Neural cell (in vitro differentiated cells): ENCODE data around the gene NLRP3. TPM values are rescaled to one million over a fixed set of nuclear protein-coding genes. Genes with fewer than 3 reads are reported as not detected.

Experiments used
- H2AFZ ChIP-seq: fragments of 200-600, 300-800 bp; sonication (generic), shearing (Covaris generic); 2 replicates; pipeline ENCODE4 v1.6.0; 2014; ENCODE audit warnings: low read depth, mild to moderate bottlenecking, antibody characterized with exemption, low read length, moderate library complexity
- H3F3A ChIP-seq: fragments of 200-600 bp; shearing (Covaris generic); 2 replicates; pipeline ENCODE4 v1.6.1; 2016; ENCODE audit warnings: mild to moderate bottlenecking, moderate library complexity, mixed read lengths, antibody characterized with exemption, low read length; ENCODE audit not compliant: insufficient read depth, poor library complexity, severe bottlenecking
- H3K27ac ChIP-seq: fragments of 200-600, 300-800 bp; sonication (generic), shearing (Covaris generic); 2 replicates; pipeline ENCODE4 v1.5.1; 2014; ENCODE audit warnings: mild to moderate bottlenecking, low read length, moderate library complexity
- H3K27me3 ChIP-seq: fragments of 300-800, 200-600 bp; sonication (generic), shearing (Covaris generic); 2 replicates; pipeline ENCODE4 v1.6.0; 2014; ENCODE audit warnings: mild to moderate bottlenecking, low read depth, low read length, moderate library complexity; ENCODE audit not compliant: insufficient read depth
- H3K36me3 ChIP-seq: fragments of 300-800, 200-600 bp; sonication (generic), shearing (Covaris generic); 2 replicates; pipeline ENCODE4 v1.5.1; 2014; ENCODE audit warnings: mild to moderate bottlenecking, antibody characterized with exemption, low read length, moderate library complexity; ENCODE audit not compliant: insufficient read depth
- H3K4me2 ChIP-seq: fragments of 300-800, 200-600 bp; sonication (generic), shearing (Covaris generic); 2 replicates; pipeline ENCODE4 v1.6.0; 2014; ENCODE audit warnings: mild to moderate bottlenecking, low read length
- H3K4me3 ChIP-seq: fragments of 300-800, 200-600 bp; sonication (generic), shearing (Covaris generic); 2 replicates; pipeline ENCODE4 v1.5.1; 2014; ENCODE audit warnings: mild to moderate bottlenecking, low read length, moderate library complexity
- H3K79me2 ChIP-seq: fragments of 200-600 bp; shearing (Covaris generic); replicated peaks from 2 replicates; pipeline ENCODE4 v1.6.0; 2014; ENCODE audit warnings: mild to moderate bottlenecking, low read length, moderate library complexity; ENCODE audit not compliant: insufficient read depth
- H3K9ac ChIP-seq: fragments of 300-800, 200-600 bp; sonication (generic), shearing (Covaris generic); 2 replicates; pipeline ENCODE4 v1.6.1; 2016; ENCODE audit warnings: mild to moderate bottlenecking, low read length, mixed read lengths
- H3K9me2 ChIP-seq: fragments of 200-600 bp; shearing (Covaris generic); 2 replicates; pipeline ENCODE4 v1.6.1; 2016; ENCODE audit warnings: mild to moderate bottlenecking, low read length, mixed read lengths; ENCODE audit not compliant: insufficient read depth
- H3K9me3 ChIP-seq: fragments of 200-600, 300-800 bp; sonication (generic), shearing (Covaris generic); 2 replicates; pipeline ENCODE4 v1.6.1; 2016; ENCODE audit warnings: mild to moderate bottlenecking, mixed run types, low read length, moderate library complexity, mixed read lengths
- H4K20me1 ChIP-seq: fragments of 200-600 bp; shearing (Covaris generic); 2 replicates; pipeline ENCODE4 v1.6.1; 2016; ENCODE audit warnings: mild to moderate bottlenecking, mixed run types; ENCODE audit not compliant: insufficient read depth
- EP300 ChIP-seq: fragments of 450-650 bp; conservative IDR thresholded peaks from 2 replicates; pipeline ENCODE4 v1.6.1; 2014; ENCODE audit warnings: antibody characterized with exemption, mild to moderate bottlenecking, moderate library complexity; ENCODE audit not compliant: poor library complexity, severe bottlenecking
- EZH2 ChIP-seq: fragments of 200-600, 300-800 bp; shearing (Covaris generic), sonication (generic); IDR thresholded peaks from 2 replicates; pipeline ENCODE4 v1.6.1; 2014; ENCODE audit warnings: antibody characterized with exemption, low read length, borderline replicate concordance, mild to moderate bottlenecking; ENCODE audit not compliant: insufficient read depth, poor library complexity, severe bottlenecking
- MXI1 ChIP-seq: fragments of 450-650 bp; conservative IDR thresholded peaks from 2 replicates; pipeline ENCODE4 v1.6.1; 2014; ENCODE audit warnings: antibody characterized with exemption, mild to moderate bottlenecking; ENCODE audit not compliant: poor library complexity, severe bottlenecking
- POLR2AphosphoS5 ChIP-seq: IDR thresholded peaks from 2 replicates; pipeline ENCODE4 v1.6.1; 2012
- RAD21 ChIP-seq: fragments of 450-650 bp; conservative IDR thresholded peaks from 2 replicates; pipeline ENCODE4 v1.6.1; 2014; ENCODE audit warnings: antibody characterized with exemption, mild to moderate bottlenecking, moderate library complexity
- REST ChIP-seq: IDR thresholded peaks from 2 replicates; pipeline ENCODE4 v1.6.1; 2012; ENCODE audit warnings: borderline replicate concordance
- SMC3 ChIP-seq: fragments of 450-650 bp; conservative IDR thresholded peaks from 2 replicates; pipeline ENCODE4 v1.6.1; 2014; ENCODE audit warnings: antibody characterized with exemption, mild to moderate bottlenecking, moderate library complexity; ENCODE audit not compliant: poor library complexity
- TAF1 ChIP-seq: IDR thresholded peaks from 2 replicates; pipeline ENCODE4 v1.6.1; 2012; ENCODE audit warnings: low read depth
- polyA plus RNA-seq: library from polyadenylated mRNA; depleted of rRNA; stranded (reverse); fragments of >200 nt; gene quantifications from 2 replicates; pipeline ENCODE4 v1.2.3, GENCODE V29; 2014
- TF ChIP-seq, protein P1 (sequence below): fragments of 450-650 bp; IDR thresholded peaks from 2 replicates; pipeline ENCODE4 v1.5.1; 2014; ENCODE audit warnings: antibody characterized with exemption, mild to moderate bottlenecking, moderate library complexity; ENCODE audit not compliant: poor library complexity, severe bottlenecking

The NLRP3 gene
- polyA plus RNA-seq, 1 donor from 2014 or later: 0.36 TPM

GRCh38 chr1:247431643-247432042 lies 15.7 kb downstream of the NLRP3 start:
- TF ChIP-seq, protein P1, sequence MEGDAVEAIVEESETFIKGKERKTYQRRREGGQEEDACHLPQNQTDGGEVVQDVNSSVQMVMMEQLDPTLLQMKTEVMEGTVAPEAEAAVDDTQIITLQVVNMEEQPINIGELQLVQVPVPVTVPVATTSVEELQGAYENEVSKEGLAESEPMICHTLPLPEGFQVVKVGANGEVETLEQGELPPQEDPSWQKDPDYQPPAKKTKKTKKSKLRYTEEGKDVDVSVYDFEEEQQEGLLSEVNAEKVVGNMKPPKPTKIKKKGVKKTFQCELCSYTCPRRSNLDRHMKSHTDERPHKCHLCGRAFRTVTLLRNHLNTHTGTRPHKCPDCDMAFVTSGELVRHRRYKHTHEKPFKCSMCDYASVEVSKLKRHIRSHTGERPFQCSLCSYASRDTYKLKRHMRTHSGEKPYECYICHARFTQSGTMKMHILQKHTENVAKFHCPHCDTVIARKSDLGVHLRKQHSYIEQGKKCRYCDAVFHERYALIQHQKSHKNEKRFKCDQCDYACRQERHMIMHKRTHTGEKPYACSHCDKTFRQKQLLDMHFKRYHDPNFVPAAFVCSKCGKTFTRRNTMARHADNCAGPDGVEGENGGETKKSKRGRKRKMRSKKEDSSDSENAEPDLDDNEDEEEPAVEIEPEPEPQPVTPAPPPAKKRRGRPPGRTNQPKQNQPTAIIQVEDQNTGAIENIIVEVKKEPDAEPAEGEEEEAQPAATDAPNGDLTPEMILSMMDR: no peak
- TF ChIP-seq EP300 (no peak), MXI1 (no peak), REST (no peak), SMC3 (no peak), EZH2 (no peak), TAF1 (no peak)
- Histone ChIP-seq H3F3A (no peaks in the 10 kb centered on the region), H2AFZ (no peak overlapping the region), H3K36me3 (no peaks in the 10 kb centered on the region), H4K20me1 (no peaks in the 10 kb centered on the region), H3K27me3 (no peaks in the 10 kb centered on the region), H3K79me2 (no peaks in the 10 kb centered on the region), H3K4me2 (no peak overlapping the region), H3K27ac (no peak overlapping the region), H3K9me2 (no peaks in the 10 kb centered on the region), H3K9ac (no peak overlapping the region), H3K9me3 (no peaks in the 10 kb centered on the region), H3K4me3 (no peak overlapping the region)

DNA sequence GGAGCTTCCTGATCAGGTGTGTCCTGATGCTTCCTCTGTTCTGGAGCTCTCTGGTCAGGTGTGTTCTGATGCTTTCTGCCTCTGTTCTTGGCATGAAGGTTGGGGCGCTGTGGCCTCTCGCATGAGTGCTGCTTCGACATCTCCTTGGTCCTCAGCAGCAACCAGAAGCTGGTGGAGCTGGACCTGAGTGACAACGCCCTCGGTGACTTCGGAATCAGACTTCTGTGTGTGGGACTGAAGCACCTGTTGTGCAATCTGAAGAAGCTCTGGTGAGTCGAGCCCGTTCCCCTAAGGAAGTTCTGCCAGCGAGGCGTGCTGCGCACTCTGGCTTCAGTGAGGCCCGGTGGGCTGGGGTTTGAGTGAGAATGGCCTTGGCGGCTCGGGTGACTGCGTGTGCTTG lies 18.0 kb downstream of the NLRP3 start:
- H3K9me3 ChIP-seq: no peaks in the 10 kb centered on the region
- H3K4me3 ChIP-seq: no peak overlapping the region
- H4K20me1 ChIP-seq: no peaks in the 10 kb centered on the region
- H3K9me2 ChIP-seq: no peaks in the 10 kb centered on the region
- H3K9ac ChIP-seq: no peak overlapping the region
- no peak overlapping the region for H3K27ac ChIP-seq
- H3F3A ChIP-seq: no peaks in the 10 kb centered on the region
- H3K27me3 ChIP-seq: no peaks in the 10 kb centered on the region
- TF ChIP-seq MXI1 (no peak), EP300 (no peak), POLR2AphosphoS5 (no peak), EZH2 (no peak), SMC3 (no peak), REST (no peak), TAF1 (no peak), RAD21 (no peak)
- TF ChIP-seq, protein P1: no peak
- H2AFZ ChIP-seq: no peak overlapping the region
- H3K36me3 ChIP-seq: no peaks in the 10 kb centered on the region
- H3K4me2 ChIP-seq: no peak overlapping the region
- no peaks in the 10 kb centered on the region for H3K79me2 ChIP-seq
